NOMO-1 (cell line): ENCODE measurements around the gene NRROS.

Experiments used
- DNase-seq, 2 experiments: peaks; one replicate each; lab custom pipeline; 2025; ENCODE audit not compliant: unreplicated experiment in 2 of 2; lab: John Stamatoyannopoulos, UW

NRROS gene

DNA sequence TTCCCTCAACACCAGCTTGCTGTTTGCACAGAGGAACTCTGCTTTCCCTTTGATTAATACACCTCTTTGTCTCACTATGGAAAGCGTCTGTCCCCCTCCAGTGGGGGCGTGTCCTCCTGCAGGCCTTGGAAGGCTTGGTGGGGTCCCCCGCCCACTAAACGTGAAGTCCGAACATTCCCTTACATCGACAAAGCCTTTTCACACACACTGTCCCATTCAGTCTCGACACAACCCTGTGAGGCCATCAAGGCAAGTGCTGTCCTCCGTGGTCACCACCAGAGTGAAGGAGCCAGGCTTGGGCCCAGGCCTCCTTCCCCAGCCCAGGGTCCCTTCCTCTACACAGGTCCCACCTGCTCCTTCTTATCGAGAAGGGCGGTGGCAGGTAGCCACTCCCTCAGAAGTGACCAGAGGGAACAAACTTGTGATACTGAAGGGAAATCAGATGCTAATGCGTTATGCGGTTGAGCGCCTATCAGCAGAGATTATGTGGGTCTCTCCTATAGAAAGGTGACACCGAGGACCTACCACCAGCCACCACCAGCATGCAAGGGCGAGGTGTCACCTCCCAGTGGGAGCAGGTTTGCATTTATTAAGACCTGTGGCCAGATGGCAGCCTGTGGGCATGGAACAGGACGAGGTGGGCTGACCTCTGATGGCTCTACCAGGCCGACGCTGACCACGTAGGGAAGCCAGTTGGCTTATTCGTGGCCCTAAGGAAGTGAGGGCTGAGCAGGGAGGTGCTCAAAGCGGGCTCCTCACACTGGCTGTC lies 6.6 kb downstream of the NRROS start:
- DNase-seq: no peak

DNA sequence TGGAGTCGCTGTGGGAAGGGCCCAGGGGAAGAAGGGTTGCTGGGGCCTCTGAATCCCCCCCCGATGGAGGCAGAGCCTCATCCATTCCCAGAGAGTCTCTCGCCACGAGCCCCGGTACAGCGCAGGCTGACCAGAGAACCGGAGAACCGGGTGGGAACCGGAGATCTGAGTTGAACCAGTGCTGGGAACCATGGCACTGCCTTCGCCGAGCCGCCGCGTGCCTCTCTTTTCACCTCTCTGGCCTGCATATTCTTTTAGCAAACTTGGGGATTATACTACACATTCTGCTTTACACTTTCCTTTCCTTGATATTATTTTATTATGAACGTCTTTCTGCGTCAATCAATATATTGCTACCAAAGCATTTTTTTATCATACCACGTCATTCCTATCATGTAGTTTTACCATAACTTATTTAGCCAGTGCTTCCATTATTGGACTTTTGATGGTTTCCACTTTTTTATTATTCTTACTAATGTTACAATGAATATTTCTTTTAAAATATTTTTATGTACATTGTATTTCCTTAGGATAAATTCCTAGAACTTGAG lies 7.2 kb downstream of the NRROS start:
- no peak for DNase-seq

DNA sequence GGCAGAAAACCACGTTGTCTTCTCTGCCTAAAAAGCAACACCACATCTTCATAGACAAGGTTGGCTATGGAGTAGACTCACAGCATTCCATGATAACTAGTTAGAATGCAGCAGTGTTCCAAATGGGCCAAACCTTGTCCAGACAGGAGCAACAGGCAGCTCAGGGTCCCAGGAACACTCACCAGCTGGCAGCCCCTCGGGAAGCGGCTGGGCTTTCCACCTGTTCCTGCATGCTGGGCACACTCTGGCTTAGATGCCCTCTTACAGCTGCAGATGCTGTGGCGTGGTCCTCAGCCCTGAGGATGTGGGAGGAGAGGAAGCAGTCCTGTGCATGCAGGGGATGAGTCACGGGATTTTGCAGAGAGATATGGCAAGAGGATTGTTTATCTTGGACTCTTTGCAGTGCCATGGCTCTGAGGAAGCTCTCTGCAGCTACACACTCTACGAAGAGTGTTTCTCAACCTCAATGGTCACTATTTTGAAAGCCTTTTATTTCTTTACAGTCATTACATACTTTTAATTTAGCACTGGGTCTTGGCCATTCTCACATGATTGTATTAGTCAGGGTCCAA lies 11.3 kb downstream of the NRROS start:
- peak; percentile 82 to 88 for DNase-seq

DNA sequence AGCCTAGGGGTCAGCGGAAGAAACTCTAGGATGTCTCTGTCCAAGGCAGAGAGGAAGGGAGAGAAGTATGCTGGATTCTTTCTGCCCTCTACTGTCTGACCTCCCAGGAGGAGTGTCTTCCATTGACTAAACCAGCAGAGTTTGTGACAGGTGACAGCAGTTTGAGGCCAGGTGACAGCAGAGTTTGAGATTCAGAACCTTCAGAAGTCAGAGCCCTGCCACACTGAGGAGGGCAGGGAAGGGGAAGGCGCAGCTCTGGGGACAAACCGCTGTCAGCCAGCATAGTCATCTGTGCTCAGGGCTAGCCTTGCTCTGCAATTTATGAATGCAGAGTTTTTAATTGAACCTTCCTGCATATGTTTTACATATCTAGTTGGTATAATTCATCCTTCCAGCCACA lies 12.3 kb downstream of the NRROS start:
- DNase-seq: no peak

DNA sequence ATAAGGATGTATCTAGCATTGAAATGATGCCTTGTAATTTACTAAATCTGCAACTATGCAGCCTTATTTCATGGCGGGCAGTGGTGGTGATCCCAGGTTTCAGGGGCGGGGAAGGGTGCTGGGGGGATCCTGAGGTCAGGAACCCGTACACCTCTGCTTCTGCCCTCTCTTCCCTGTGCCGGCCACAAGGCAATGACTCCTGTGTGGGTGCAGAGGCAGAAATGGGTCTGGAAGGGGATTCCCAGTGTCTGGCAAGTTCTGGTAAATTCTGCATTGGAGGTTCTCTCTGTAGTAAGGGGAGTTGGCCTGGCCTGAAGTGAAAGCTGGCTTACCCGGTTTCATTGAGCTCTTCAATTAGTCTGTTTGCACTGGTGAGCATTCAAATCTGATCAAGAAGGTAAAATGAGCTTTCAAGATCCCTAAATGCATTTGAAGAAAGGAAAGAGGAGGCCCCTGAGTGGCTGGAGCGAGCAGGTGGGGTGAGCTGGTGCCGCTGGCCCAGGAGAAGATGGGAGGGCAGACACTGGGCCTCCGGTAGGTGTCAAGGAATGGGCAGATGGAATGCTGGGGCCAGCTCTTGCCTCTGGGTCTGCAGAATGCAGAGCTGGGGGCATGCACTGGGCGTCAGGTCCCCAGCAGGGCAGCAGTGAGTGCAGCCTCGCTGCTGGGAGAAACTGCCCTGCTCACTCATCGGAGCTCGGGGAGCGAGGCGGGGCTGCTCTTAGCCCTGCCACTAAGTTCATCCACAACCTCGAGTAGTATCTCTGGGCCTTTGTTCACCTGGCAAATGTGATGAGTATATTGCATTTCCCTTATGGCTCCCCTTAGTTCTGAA lies 13.7 kb downstream of the NRROS start:
- DNase-seq: no peak

DNA sequence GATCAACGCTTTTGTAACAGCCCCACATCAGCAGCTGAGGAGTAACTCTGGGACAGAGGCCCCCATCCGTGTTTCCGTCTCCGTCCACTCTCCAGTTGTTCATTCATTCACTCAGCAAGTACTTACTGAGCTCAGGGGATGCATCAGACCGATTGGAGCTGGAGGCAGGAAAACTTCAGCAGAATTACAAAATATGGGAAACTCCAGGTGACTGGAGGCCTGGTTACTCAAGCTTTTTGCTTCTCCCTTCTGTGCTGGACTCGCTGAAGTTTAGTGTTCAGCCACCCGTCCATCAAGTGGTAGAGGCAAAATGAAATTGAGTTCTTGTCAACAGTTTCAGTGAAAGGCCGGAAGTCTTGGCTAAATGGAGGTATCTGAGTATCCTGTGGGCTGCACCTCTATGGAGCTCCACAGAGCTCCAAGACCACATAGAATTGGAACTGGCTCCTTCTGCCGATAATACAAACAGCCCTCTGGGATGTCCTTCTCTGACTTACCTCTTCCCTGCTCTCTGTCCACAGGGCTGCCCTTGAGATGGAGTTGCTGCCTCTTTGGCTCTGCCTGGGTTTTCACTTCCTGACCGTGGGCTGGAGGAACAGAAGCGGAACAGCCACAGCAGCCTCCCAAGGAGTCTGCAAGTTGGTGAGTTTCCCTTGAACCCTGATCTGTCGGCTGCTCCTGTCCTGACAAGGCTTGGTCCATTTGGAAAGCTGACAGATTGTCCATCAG lies 14.7 kb downstream of the NRROS start:
- DNase-seq: no peak

DNA sequence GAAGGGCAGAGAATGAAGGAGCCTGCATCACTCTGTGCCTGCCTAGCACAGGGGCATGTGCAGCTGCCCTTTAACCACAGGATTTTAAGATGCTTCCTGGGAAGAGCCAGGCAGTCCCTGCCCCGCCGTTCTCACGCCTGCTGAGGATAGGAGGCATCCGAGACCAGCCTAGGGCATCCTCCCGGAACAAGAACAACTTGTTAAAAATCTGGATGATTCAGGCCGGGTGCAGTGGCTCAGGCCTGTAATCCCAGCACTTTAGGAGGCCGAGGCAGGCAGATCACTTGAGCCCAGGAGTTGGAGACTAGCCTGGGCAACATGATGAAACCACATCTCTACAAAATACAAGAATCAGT lies 15.2 kb downstream of the NRROS start:
- no peak for DNase-seq

DNA sequence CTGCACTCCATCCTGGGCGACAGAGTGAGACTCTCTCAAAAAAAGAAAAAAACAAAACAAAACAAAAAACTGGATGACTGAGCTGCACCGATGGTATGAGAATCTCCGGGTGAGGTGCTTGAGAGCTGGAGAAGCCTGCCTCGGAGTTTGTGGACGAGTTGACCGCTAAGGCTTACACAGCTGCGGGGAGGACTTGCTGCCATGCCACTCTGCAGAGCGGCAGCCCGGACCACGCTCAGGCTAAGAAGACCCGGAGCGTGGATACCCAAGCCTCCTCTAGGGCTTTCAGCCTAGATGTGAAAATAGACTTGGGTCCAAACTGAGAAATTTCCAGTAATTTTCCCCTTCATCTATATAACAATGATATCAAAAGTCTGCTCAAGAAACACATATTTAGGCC lies 16.0 kb downstream of the NRROS start:
- no peak for DNase-seq

DNA sequence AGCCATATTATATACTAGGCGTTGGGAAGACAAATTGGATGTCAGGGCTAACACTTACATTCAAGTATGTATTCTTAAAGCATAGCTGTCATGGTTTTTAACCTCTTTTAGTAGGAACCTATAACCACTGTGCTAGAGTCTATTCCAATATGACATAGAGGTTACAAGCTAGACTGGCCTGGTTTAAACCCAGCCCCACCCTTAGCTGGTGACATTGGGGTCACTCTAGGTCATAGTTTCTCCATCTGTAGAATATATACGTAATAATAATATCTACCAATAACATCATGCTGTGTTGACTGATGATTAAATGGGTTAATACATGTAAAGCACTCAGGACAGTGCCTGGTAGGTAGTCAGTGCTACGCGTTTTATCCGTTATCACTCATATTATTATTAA lies 16.7 kb downstream of the NRROS start:
- DNase-seq: no peak

DNA sequence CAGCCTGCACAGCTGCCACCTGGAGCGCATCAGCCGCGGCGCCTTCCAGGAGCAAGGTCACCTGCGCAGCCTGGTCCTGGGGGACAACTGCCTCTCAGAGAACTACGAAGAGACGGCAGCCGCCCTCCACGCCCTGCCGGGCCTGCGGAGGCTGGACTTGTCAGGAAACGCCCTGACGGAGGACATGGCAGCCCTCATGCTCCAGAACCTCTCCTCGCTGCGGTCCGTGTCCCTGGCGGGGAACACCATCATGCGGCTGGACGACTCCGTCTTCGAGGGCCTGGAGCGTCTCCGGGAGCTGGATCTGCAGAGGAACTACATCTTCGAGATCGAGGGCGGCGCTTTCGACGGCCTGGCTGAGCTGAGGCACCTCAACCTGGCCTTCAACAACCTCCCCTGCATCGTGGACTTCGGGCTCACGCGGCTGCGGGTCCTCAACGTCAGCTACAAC lies 20.4 kb downstream of the NRROS start:
- DNase-seq: no peak

DNA sequence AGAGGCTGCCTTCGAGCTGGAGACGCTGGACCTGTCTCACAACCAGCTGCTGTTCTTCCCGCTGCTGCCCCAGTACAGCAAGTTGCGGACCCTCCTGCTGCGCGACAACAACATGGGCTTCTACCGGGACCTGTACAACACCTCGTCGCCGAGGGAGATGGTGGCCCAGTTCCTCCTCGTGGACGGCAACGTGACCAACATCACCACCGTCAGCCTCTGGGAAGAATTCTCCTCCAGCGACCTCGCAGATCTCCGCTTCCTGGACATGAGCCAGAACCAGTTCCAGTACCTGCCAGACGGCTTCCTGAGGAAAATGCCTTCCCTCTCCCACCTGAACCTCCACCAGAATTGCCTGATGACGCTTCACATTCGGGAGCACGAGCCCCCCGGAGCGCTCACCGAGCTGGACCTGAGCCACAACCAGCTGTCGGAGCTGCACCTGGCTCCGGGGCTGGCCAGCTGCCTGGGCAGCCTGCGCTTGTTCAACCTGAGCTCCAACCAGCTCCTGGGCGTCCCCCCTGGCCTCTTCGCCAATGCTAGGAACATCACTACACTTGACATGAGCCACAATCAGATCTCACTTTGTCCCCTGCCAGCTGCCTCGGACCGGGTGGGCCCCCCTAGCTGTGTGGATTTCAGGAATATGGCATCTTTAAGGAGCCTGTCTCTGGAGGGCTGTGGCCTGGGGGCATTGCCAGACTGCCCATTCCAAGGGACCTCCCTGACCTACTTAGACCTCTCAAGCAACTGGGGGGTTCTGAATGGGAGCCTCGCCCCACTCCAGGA lies 21.1 kb downstream of the NRROS start:
- no peak for DNase-seq

DNA sequence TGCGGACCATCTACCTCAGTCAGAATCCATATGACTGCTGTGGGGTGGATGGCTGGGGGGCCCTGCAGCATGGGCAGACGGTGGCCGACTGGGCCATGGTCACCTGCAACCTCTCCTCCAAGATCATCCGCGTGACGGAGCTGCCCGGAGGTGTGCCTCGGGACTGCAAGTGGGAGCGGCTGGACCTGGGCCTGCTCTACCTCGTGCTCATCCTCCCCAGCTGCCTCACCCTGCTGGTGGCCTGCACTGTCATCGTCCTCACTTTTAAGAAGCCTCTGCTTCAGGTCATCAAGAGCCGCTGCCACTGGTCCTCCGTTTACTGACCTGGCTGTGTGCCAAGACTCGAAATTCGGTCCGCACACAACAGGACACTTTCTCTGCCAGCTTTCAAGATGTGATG lies 21.9 kb downstream of the NRROS start:
- no peak for DNase-seq

DNA sequence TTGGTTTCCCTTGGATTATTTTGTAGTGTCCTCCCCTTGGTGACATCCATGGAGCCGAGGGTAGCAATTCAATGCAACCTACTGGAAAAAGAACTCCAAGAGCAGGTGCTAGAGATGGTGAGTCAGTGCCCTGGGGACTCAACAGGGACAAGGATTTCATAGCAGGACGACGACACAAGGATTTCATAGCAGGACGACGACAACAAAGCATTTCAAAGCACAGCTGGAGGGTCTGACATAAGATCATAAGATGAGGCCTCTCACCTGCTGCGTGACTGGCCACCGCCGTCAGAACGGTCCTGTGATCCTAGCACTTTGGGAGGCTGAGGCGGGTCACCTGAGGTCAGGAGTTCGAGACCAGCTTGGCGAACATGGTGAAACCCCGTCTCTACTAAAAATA lies 22.5 kb downstream of the NRROS start:
- DNase-seq: no peak

DNA sequence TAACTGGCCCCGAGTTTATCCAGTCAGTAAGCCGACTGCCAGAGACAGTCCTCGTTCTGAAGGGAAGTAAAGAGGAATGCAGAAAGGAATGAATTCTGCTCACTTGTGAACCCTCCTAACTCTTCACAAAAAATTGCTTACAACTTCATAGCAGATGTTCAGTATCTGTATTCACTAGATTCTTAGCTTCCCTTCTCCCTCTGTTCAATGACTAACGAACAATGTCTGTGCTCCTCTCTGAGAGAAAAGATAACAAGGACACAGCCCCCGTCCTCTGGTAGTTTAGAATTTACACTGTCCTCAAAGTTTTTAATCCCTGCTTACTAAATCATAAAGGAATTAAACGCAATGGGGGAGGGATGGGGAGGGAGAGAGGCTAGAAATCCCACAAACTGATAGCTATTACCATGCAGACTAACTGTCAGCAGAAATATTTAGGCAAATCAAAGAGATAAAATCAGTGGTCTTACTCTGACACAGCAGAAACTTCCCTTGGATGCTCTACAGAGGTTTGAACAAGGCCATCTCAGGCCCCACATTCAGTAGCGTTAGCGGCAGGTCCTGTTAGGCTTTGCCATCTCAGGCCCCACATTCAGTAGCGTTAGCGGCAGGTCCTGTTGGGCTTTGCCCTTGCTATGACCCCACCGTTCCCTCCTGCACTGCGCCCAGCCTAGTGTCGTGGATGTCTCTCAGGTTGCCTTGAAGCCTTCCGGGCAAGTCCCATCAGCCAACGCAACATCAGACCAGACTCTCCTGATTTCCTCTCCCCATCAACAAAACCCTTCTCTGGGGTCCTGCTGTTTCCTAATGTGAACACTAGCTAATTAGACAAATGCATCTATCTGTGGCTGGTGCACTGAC lies 23.4 kb downstream of the NRROS start:
- DNase-seq: no peak

DNA sequence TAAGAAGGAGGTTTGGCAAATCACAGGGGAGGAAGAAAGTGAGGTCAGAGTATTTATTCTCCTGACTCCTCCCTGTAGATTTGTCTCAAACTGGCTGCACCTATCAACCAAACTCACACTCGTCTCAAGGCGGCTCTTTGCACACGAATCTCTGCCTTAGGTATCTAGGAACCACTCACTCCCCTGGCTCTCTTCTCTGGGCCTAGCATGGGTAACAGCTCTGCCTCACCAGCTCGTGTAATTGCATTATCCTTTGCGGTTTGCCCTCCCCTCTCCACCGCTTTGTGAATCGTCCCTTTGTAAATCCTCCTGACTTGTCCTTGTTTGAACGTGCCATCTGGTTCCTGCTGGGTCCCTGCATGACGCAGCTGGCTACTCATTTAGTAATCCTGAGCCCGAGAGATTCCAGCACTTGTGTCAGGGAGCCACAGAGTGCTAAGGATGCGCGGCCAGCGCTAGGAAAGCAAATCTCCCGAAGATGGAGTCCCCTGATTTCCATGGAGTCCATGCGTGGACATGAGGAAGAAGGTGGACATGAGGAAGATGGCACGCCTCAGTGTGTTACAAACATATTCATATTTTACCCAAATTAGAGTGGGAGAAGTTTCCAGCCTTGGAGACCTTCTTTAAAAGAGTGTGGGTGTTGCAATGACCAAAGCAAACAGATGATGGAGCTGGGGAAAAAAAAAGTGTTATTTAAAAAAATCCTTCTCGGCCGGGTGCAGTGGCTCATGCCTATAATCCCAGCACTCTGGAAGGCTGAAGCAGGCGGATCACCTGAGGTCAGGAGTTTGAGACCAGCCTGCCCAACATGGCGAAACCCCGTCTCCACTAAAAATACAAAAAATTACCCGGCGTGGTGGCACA lies 26.7 kb downstream of the NRROS start:
- peak; percentile 30 to 54 for DNase-seq

DNA sequence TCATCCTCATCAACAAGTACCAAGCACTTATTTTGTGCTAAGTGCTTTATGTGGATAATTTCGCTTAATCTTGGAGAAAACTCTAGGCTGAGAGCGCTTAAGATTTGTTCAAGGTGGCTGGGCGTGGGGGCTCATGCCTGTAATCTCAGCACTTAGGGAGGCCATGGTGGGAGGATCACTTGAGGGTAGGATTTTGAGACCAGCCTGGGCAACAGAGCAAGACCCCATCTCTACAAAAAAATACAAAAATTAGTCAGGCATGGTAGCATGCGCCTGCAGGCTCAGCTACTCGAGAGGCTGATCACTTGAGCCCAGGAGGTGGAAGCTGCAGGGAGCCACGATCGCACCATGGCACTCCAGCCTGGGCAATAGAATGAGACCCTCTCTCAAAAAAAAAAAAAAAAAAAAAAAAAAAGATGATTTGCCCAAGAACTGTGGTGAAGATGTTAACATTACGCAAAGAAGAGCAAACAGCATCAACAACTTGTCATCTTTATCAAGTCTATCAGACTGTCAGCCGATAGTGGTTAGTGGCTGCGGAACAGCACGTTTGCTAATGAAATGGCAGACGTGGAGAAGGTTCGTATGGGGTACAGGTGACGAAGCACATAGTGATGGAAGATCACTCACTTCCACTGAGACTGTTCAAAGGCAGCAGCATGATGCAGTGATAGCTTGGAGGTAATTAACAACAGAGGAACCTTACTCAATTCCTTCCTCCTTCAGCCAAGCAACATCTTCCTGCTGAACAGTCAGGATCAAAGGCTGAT lies 27.7 kb downstream of the NRROS start:
- DNase-seq: no peak

DNA sequence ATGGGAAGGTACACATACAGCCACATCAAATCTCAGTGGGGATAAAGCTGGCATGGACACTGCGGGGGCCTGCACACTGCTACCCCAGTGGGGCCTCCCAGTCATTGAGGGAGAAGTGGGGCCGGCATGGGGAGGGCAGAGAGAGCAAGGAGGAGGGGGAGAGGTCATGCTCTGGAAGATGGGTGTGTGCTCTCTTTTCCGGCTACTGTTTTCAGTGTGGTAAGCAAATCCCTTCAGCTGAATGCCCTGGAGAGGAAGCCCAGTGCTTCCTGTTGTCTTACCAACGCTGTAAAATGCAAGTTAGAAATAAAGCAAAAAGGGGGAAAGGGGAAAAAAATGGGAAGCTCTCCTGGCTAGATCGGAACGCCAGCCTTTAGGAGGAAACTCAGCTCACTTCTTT lies 30.8 kb downstream of the NRROS start:
- no peak for DNase-seq

DNA sequence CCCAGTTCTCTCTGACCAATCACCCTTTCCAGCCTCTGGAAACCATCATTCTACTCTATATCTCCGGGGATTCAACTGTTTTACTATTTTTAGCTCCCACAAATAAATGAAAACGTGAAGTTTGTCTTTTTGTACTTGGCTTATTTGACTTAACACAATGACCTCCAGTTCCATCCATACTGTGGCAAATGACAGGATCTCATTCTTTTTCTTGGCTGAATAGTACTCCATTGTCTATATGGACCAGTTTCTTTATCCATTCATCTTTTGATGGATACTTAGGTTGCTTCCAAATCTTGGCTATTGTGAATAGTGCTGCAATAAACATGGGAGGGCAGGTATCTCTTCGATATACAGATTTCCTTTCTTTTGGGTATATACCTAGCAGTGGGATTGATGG lies 34.1 kb downstream of the NRROS start:
- no peak for DNase-seq
